Trophoblast cell (in vitro differentiated cells and primary cell): ENCODE results near the gene ITPR1.

Experiments
- DNase-seq, 2 donors: peaks; one replicate each; pipeline ENCODE4 v3.0.0-alpha.2; 2016
- H2AFZ ChIP-seq: 2 replicates; pipeline ENCODE4 v1.6.1; 2013; ENCODE audit warnings: low read length, moderate library complexity, mild to moderate bottlenecking; ENCODE audit not compliant: insufficient read depth, poor library complexity
- H2AK5ac ChIP-seq: 2 replicates; pipeline ENCODE4 v1.6.1; 2013; ENCODE audit warnings: mild to moderate bottlenecking, low read length
- H2BK120ac ChIP-seq: 2 replicates; pipeline ENCODE4 v1.6.1; 2013; ENCODE audit warnings: low read length, mild to moderate bottlenecking, moderate library complexity; ENCODE audit not compliant: insufficient read depth, poor library complexity
- H2BK12ac ChIP-seq: 2 replicates; pipeline ENCODE4 v1.6.1; 2013; ENCODE audit warnings: mild to moderate bottlenecking, low read length, moderate library complexity
- H2BK5ac ChIP-seq: 2 replicates; pipeline ENCODE4 v1.6.1; 2013; ENCODE audit warnings: low read length, low read depth, moderate library complexity, mild to moderate bottlenecking; ENCODE audit not compliant: poor library complexity
- H3K14ac ChIP-seq: 2 replicates; pipeline ENCODE4 v1.6.1; 2013; ENCODE audit warnings: mild to moderate bottlenecking, low read length
- H3K18ac ChIP-seq: 2 replicates; pipeline ENCODE4 v1.6.1; 2013; ENCODE audit warnings: mild to moderate bottlenecking, low read length
- H3K23ac ChIP-seq: 2 replicates; pipeline ENCODE4 v1.6.1; 2013; ENCODE audit warnings: low read length
- H3K27ac ChIP-seq: 2 replicates; pipeline ENCODE4 v1.5.1; 2013; ENCODE audit warnings: low read depth, mild to moderate bottlenecking, inconsistent platforms, low read length, moderate library complexity
- H3K27me3 ChIP-seq: 2 replicates; pipeline ENCODE4 v1.6.1; 2013; ENCODE audit warnings: inconsistent platforms, mild to moderate bottlenecking, low read length, moderate library complexity; ENCODE audit not compliant: insufficient read depth
- H3K36me3 ChIP-seq, 2 experiments: 1 replicate in 1 of 2; 2 replicates in 1 of 2; pipeline ENCODE4 v1.6.1; 2013; ENCODE audit warnings: low read length in 2 of 2, mild to moderate bottlenecking in 2 of 2, moderate library complexity in 1 of 2; ENCODE audit not compliant: insufficient read depth in 2 of 2, control insufficient read depth in 1 of 2
- H3K4ac ChIP-seq: 2 replicates; pipeline ENCODE4 v1.6.1; 2013; ENCODE audit warnings: low read depth, mild to moderate bottlenecking, low read length, moderate library complexity
- H3K4me1 ChIP-seq, 2 experiments: 1 replicate in 1 of 2; 2 replicates in 1 of 2; pipeline ENCODE4 v1.6.1; 2013; ENCODE audit warnings: low read length in 2 of 2, mild to moderate bottlenecking in 2 of 2, moderate library complexity in 1 of 2; ENCODE audit not compliant: insufficient read depth in 2 of 2, control insufficient read depth in 1 of 2
- H3K4me2 ChIP-seq: 2 replicates; pipeline ENCODE4 v1.6.1; 2013; ENCODE audit warnings: inconsistent platforms, mild to moderate bottlenecking, low read length, moderate library complexity
- H3K4me3 ChIP-seq: 2 replicates; pipeline ENCODE4 v1.5.1; 2013; ENCODE audit warnings: mild to moderate bottlenecking, low read depth, low read length, inconsistent platforms
- H3K79me1 ChIP-seq: one replicate; pipeline ENCODE4 v1.6.1; 2013; ENCODE audit warnings: low read length
- H3K79me2 ChIP-seq: 2 replicates; pipeline ENCODE4 v1.6.1; 2013; ENCODE audit warnings: low read length, mild to moderate bottlenecking; ENCODE audit not compliant: control insufficient read depth, insufficient read depth, poor library complexity
- H3K9ac ChIP-seq: 2 replicates; pipeline ENCODE4 v1.6.1; 2013; ENCODE audit warnings: mild to moderate bottlenecking, low read length
- H3K9me3 ChIP-seq: 2 replicates; pipeline ENCODE4 v1.6.1; 2013; ENCODE audit warnings: low read depth, mild to moderate bottlenecking, control low read depth, inconsistent platforms, low read length; ENCODE audit not compliant: insufficient read depth
- H4K12ac ChIP-seq: 2 replicates; pipeline ENCODE4 v1.6.1; 2013; ENCODE audit warnings: low read depth, mild to moderate bottlenecking, low read length, moderate library complexity
- H4K8ac ChIP-seq: 2 replicates; pipeline ENCODE4 v1.6.1; 2013; ENCODE audit warnings: low read depth, mild to moderate bottlenecking, low read length, moderate library complexity
- H4K91ac ChIP-seq: one replicate; pipeline ENCODE4 v1.6.1; 2013; ENCODE audit warnings: low read depth, mild to moderate bottlenecking, low read length, moderate library complexity
- WGBS: extraction: QIAGEN DNeasy Blood & Tissue Kit; methylation state at CpG from one replicate; pipeline ENCODE4 v1.1.7; 2013; ENCODE audit warnings: missing lambda C conversion rate; ENCODE audit not compliant: insufficient read length, insufficient coverage; ENCODE audit errors: extremely low coverage; 5-methylcytosine and 5-hydroxymethylcytosine counted together

The ITPR1 gene

GRCh38 chr3:4623421-4623999, 130.4 kb downstream of the ITPR1 start:
- Histone ChIP-seq H3K4me1 (no peaks in the 10 kb centered on the region), H2BK120ac (no peak overlapping the region), H2AFZ (no peak overlapping the region), H3K18ac (no peak overlapping the region), H2BK12ac (no peak overlapping the region), H4K12ac (no peak overlapping the region), H3K4me2 (no peak overlapping the region), H3K23ac (no peak overlapping the region), H3K36me3 (no peaks in the 10 kb centered on the region), H3K27ac (no peak overlapping the region), H3K4ac (no peak overlapping the region), H3K27me3 (no peaks in the 10 kb centered on the region), H4K8ac (no peak overlapping the region), H3K9me3 (peaks cover 3% of the 10 kb centered on the region), H3K14ac (no peak overlapping the region), H3K9ac (no peak overlapping the region), H4K91ac (no peak overlapping the region), H3K79me1 (no peaks in the 10 kb centered on the region), H3K4me3 (no peak overlapping the region), H3K79me2 (no peaks in the 10 kb centered on the region), H2BK5ac (no peak overlapping the region), H2AK5ac (no peak overlapping the region)
- WGBS, result no CpG with 5 or more reads among the region's 4 CpGs
- DNase-seq, result no peak

GRCh38 chr3:4627651-4628375, 134.7 kb downstream of the ITPR1 start:
- no CpG with 5 or more reads among the region's 10 CpGs for WGBS

GRCh38 chr3:4629095-4630007, 136.2 kb downstream of the ITPR1 start:
- H3K18ac ChIP-seq, result no peak overlapping the region
- H3K9me3 ChIP-seq, result no peaks in the 10 kb centered on the region
- H3K27ac ChIP-seq, result no peak overlapping the region
- H4K12ac ChIP-seq, result no peak overlapping the region
- H3K23ac ChIP-seq, result no peak overlapping the region
- no peaks in the 10 kb centered on the region for H3K79me1 ChIP-seq
- H2BK5ac ChIP-seq, result no peak overlapping the region
- DNase-seq, result no peak
- WGBS, result no CpG with 5 or more reads among the region's 9 CpGs
- H2AFZ ChIP-seq, result no peak overlapping the region
- no peak overlapping the region for H4K91ac ChIP-seq
- H3K9ac ChIP-seq, result no peak overlapping the region
- H3K14ac ChIP-seq, result no peak overlapping the region
- H3K36me3 ChIP-seq, result no peaks in the 10 kb centered on the region
- H3K4me1 ChIP-seq, result no peaks in the 10 kb centered on the region
- no peak overlapping the region for H4K8ac ChIP-seq
- H3K4ac ChIP-seq, result no peak overlapping the region
- no peak overlapping the region for H2BK120ac ChIP-seq
- no peak overlapping the region for H3K4me2 ChIP-seq
- no peak overlapping the region for H2BK12ac ChIP-seq
- H3K79me2 ChIP-seq, result no peaks in the 10 kb centered on the region
- H3K4me3 ChIP-seq, result no peak overlapping the region
- H2AK5ac ChIP-seq, result no peak overlapping the region
- no peaks in the 10 kb centered on the region for H3K27me3 ChIP-seq

More at GRCh38 chr3:4627651-4628375, 134.7 kb downstream of the ITPR1 start:
- Histone ChIP-seq H3K79me2 (no peaks in the 10 kb centered on the region), H3K18ac (no peak overlapping the region), H3K4me2 (no peak overlapping the region), H2AK5ac (no peak overlapping the region), H2BK5ac (no peak overlapping the region), H3K4ac (no peak overlapping the region), H3K9me3 (no peaks in the 10 kb centered on the region), H4K8ac (no peak overlapping the region), H4K12ac (no peak overlapping the region), H2AFZ (no peak overlapping the region), H3K4me1 (no peaks in the 10 kb centered on the region), H2BK12ac (no peak overlapping the region), H3K79me1 (no peaks in the 10 kb centered on the region), H3K14ac (no peak overlapping the region), H3K23ac (no peak overlapping the region), H3K27me3 (no peaks in the 10 kb centered on the region), H2BK120ac (no peak overlapping the region), H3K4me3 (no peak overlapping the region), H3K36me3 (no peaks in the 10 kb centered on the region), H4K91ac (no peak overlapping the region), H3K27ac (no peak overlapping the region), H3K9ac (no peak overlapping the region)
- DNase-seq, result no peak

- Histone ChIP-seq H3K4ac (no peak overlapping the region), H4K91ac (no peak overlapping the region), H3K18ac (no peak overlapping the region), H3K9me3 (no peaks in the 10 kb centered on the region), H3K9ac (no peak overlapping the region), H4K8ac (no peak overlapping the region), H2AK5ac (no peak overlapping the region), H3K36me3 (no peaks in the 10 kb centered on the region), H3K4me3 (no peak overlapping the region), H2BK120ac (no peak overlapping the region), H3K14ac (no peak overlapping the region), H3K79me1 (no peaks in the 10 kb centered on the region), H4K12ac (no peak overlapping the region), H3K27ac (no peak overlapping the region), H3K23ac (no peak overlapping the region), H3K27me3 (no peaks in the 10 kb centered on the region), H3K4me2 (no peak overlapping the region), H3K4me1 (no peaks in the 10 kb centered on the region), H3K79me2 (no peaks in the 10 kb centered on the region), H2BK12ac (no peak overlapping the region), H2BK5ac (no peak overlapping the region), H2AFZ (no peak overlapping the region)
- peak in 1 of 2 donors; percentile 78 for DNase-seq
- no CpG with 5 or more reads among the region's 10 CpGs for WGBS
Observed at GRCh38 chr3:4633078-4634004, 140.2 kb downstream of the ITPR1 start.
